B cell (primary cell): Measurements from ENCODE around the gene FRMD4A. TPM values are rescaled to one million over a fixed set of nuclear protein-coding genes. Genes with fewer than 3 reads are reported as not detected.

ENCODE experiments used
- ATAC-seq: fragments of 200-7000 bp; cut with Tn5 transposase; one replicate; pipeline ENCODE4 v1.10.0; 2021; ENCODE audit warnings: low read depth, mild to moderate bottlenecking, moderate number of reproducible peaks, moderate library complexity
- CTCF ChIA-PET: fragments of 350-600 bp; sonication (Branson Sonifier 250); formaldehyde crosslinking; loops from one replicate; lab custom pipeline; 2021; ENCODE audit warnings: antibody characterized with exemption, inconsistent platforms; lab: Charles Lee
- POLR2A ChIA-PET: fragments of 350-600 bp; sonication (Branson Sonifier 250); formaldehyde crosslinking; loops from one replicate; lab custom pipeline; 2021; ENCODE audit warnings: antibody characterized with exemption; lab: Charles Lee
- DNase-seq: peaks from one replicate; pipeline ENCODE4 v3.0.0; 2013
- H2AFZ ChIP-seq: 2 replicates; pipeline ENCODE4 v1.6.1; 2012; ENCODE audit warnings: mild to moderate bottlenecking, low read depth, low read length; ENCODE audit not compliant: insufficient read depth, poor library complexity, severe bottlenecking
- H3K27ac ChIP-seq, 2 donors: 1 replicate in 1 of 2; 2 replicates in 1 of 2; pipeline ENCODE4 v1.5.1; 2012 to 2013; ENCODE audit warnings: low read length in 2 of 2, mild to moderate bottlenecking in 2 of 2, moderate library complexity in 1 of 2
- H3K27me3 ChIP-seq, 4 experiments: fragments of 200-600 bp in 1 of 4; sonication (generic) in 1 of 4; replicated peaks in 1 of 4; 1 replicate in 2 of 4; 2 replicates in 2 of 4; pipeline versions ENCODE4 v1.6.1 to v1.7.0; 2013 to 2016; ENCODE audit warnings: low read length in 3 of 4, mild to moderate bottlenecking in 2 of 4, mixed read lengths in 1 of 4, moderate library complexity in 1 of 4; ENCODE audit not compliant: insufficient read depth in 4 of 4, control insufficient read depth in 3 of 4; ENCODE audit errors: control extremely low read depth in 1 of 4
- H3K36me3 ChIP-seq, 2 experiments: replicated peaks in 1 of 2; 1 replicate in 1 of 2; 2 replicates in 1 of 2; pipeline versions ENCODE4 v1.6.1 to v1.7.1; 2013; ENCODE audit warnings: low read length in 1 of 2; ENCODE audit not compliant: insufficient read depth in 2 of 2, control insufficient read depth in 1 of 2; ENCODE audit errors: control extremely low read depth in 1 of 2, extremely low read depth in 1 of 2
- H3K4me1 ChIP-seq, 2 donors: fragments of 200-600 bp in 1 of 2; sonication (generic) in 1 of 2; 1 replicate in 1 of 2; 2 replicates in 1 of 2; pipeline versions ENCODE4 v1.5.1 to v1.6.1; 2013 to 2017; ENCODE audit warnings: low read length in 2 of 2; ENCODE audit not compliant: control insufficient read depth in 2 of 2, insufficient read depth in 2 of 2
- H3K4me2 ChIP-seq: replicated peaks from 2 replicates; pipeline ENCODE3; 2012; ENCODE audit warnings: mild to moderate bottlenecking, low read depth, low read length; ENCODE audit not compliant: poor library complexity, severe bottlenecking
- H3K4me3 ChIP-seq, 5 experiments: fragments of 200-600 bp in 1 of 5; sonication (generic) in 1 of 5; 1 replicate in 3 of 5; 2 replicates in 2 of 5; pipeline versions ENCODE4 v1.5.1 to v1.7.0; 2011 to 2016; ENCODE audit warnings: low read length in 4 of 5, mild to moderate bottlenecking in 4 of 5, low read depth in 2 of 5, control low read depth in 1 of 5, moderate library complexity in 1 of 5; ENCODE audit not compliant: insufficient read depth in 1 of 5; ENCODE audit errors: control extremely low read depth in 1 of 5, extremely low read depth in 1 of 5
- H3K79me2 ChIP-seq: fragments of 200-600 bp; sonication (generic); one replicate; pipeline ENCODE4 v1.6.0; 2016; ENCODE audit warnings: low read length; ENCODE audit not compliant: control insufficient read depth, insufficient read depth
- H3K9ac ChIP-seq: fragments of 200-600 bp; sonication (generic); 2 replicates; pipeline ENCODE4 v1.6.1; 2017; ENCODE audit warnings: mild to moderate bottlenecking, low read length, moderate library complexity
- H3K9me3 ChIP-seq, 3 donors: one replicate each; pipeline versions ENCODE4 v1.6.1 to v1.7.1; 2013; ENCODE audit warnings: low read length in 2 of 3; ENCODE audit not compliant: control insufficient read depth in 2 of 3, insufficient read depth in 1 of 3; ENCODE audit errors: control extremely low read depth in 1 of 3
- H4K20me1 ChIP-seq: 2 replicates; pipeline ENCODE4 v1.6.0; 2012; ENCODE audit warnings: mild to moderate bottlenecking, low read length; ENCODE audit not compliant: insufficient read depth, control insufficient read depth, poor library complexity, severe bottlenecking
- H3K27ac Mint-ChIP-seq: one replicate; pipeline ENCODE4 v1.8.0; 2021; ENCODE audit warnings: mixed read lengths
- H3K27me3 Mint-ChIP-seq: one replicate; pipeline ENCODE4 v1.8.0; 2021; ENCODE audit warnings: mixed read lengths
- H3K4me1 Mint-ChIP-seq: one replicate; pipeline ENCODE4 v1.8.0; 2021; ENCODE audit warnings: mixed read lengths
- H3K4me3 Mint-ChIP-seq: one replicate; pipeline ENCODE4 v1.8.0; 2021; ENCODE audit warnings: mixed read lengths
- H3K9me3 Mint-ChIP-seq: one replicate; pipeline ENCODE4 v1.8.0; 2022; ENCODE audit warnings: mixed read lengths; ENCODE audit not compliant: insufficient read depth
- CTCF ChIP-seq: fragments of 200-600 bp; IDR thresholded peaks from one replicate; pipeline ENCODE4 v1.8.0; 2022; ENCODE audit warnings: antibody characterized with exemption, mild to moderate bottlenecking
- EZH2 ChIP-seq: IDR thresholded peaks from 2 replicates; pipeline ENCODE4 v1.6.1; 2012; ENCODE audit warnings: borderline replicate concordance, low read depth, mild to moderate bottlenecking, moderate library complexity, low read length; ENCODE audit not compliant: insufficient read depth, poor library complexity, severe bottlenecking
- WGBS: methylation state at CpG from one replicate; pipeline ENCODE4 v1.1.5; 2013; ENCODE audit warnings: missing lambda C conversion rate; ENCODE audit not compliant: insufficient coverage; 5-methylcytosine and 5-hydroxymethylcytosine counted together
- intact Hi-C: fragments of 100-400 bp; cut with micrococcal nuclease; formaldehyde crosslinking; loops from one replicate; pipeline ENCODE4 v1.10.0; 2022
- polyA plus RNA-seq: library from polyadenylated mRNA; depleted of rRNA; stranded (reverse); fragments of >200 nt; gene quantifications from 2 replicates; pipeline ENCODE4 v1.2.3, GENCODE V29; 2012
- total RNA-seq, 2 donors: library from RNA; stranded (reverse); fragments of 120-200 nt in 1 of 2; gene quantifications; 1 replicate in 1 of 2; 2 replicates in 1 of 2; pipeline versions ENCODE4 v1.2.3 to v1.2.4, GENCODE V29; 2013 to 2022

Gene FRMD4A
- total and polyA plus RNA-seq, 2 donors (not counting 1 experiment from before 2014, with no cell fraction given): 0.76 to 3.4 TPM

DNA sequence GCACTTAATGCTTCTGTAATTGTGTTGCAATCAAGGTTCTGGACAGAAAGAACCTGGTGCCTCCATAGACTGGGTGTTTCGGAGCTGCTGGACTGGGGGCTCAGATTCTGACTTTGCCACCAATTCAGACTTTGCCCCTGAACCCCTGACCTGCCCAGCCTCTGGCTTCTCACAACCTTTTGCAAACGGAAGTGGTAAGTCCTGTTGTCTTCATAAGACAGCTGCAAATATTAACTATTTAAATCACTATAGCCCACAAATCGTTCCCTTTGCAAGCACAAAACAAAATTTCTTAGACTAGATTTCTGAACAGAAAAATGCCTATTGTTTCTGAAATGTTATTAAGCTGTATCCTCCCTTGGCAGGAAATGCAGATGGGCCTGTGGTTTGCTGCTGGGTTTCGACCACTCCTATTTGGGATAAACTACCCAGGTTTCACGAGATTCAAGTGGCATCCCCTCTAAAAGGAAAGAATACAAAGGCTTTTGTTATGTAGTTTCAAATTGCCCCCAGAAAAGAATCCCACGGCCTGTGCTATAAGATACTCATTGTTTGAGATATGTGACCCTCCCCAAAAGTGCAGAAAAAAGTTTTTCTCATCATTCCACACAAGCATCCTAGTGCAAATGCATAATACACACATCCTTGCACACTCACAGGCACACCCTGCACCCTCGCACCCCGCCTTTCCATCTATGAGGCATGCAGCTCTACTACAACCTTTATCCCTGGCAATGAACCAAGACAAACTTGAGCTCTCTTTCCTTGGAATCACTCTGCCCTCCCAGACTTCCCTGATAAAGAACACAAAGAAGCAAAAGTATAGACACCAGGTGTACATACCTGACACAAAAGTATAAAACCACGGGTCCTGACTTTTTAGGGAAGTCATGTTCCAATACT is 534.8 kb downstream of the FRMD4A start:
- ATAC-seq: no peak
- Mint-ChIP-seq H3K27me3 (no peaks in the 10 kb centered on the region), H3K9me3 (no peaks in the 10 kb centered on the region), H3K27ac (no peak overlapping the region), H3K4me1 (peaks cover 28% of the 10 kb centered on the region), H3K4me3 (peak overlapping the region; percentile 1)
- no peaks in the 10 kb centered on the region for H3K79me2 ChIP-seq
- H3K4me3 ChIP-seq: no peak overlapping the region
- H3K4me2 ChIP-seq: peak overlapping the region; percentile 55
- intact Hi-C loops: no loop called here
- H3K36me3 ChIP-seq: no peaks in the 10 kb centered on the region
- ChIA-PET CTCF (interaction anchor here (0.6 to 1.6 kb wide), 8 partner anchors 9 to 401 kb away, joined by 3 to 5 read pairs (median 3); no protein-coding TSS in a partner anchor), POLR2A (interaction anchor here (1.2 kb wide), 1 partner anchor 12 kb away, joined by 4 read pairs; no protein-coding TSS in a partner anchor)
- no peaks in the 10 kb centered on the region for H4K20me1 ChIP-seq
- peaks cover 23% of the 10 kb centered on the region in 2 donors for H3K4me1 ChIP-seq
- no peak overlapping the region for H3K27ac ChIP-seq
- no peak overlapping the region for H3K9ac ChIP-seq
- H3K9me3 ChIP-seq: peaks cover 0 to 4% (median 0%) of the 10 kb centered on the region in 3 donors
- no peaks in the 10 kb centered on the region for H3K27me3 ChIP-seq
- H2AFZ ChIP-seq: peak overlapping the region; percentile 14
- no peak for TF ChIP-seq CTCF
- no peak for TF ChIP-seq EZH2
- 42% methylated on average over 4 of the region's 9 CpGs for WGBS
- no peak for DNase-seq
